HG02610 (cell line): ENCODE results near the gene LTA.

ENCODE experiments used
- ATAC-seq: cut with Tn5 transposase; IDR thresholded peaks from one replicate; pipeline ENCODE4 v1.9.1; 2021; ENCODE audit warnings: mild to moderate bottlenecking, moderate library complexity; ENCODE audit not compliant: unreplicated experiment

LTA gene

GRCh38 chr6:31572041-31572911 lies at the start of gene LTA:
TSS of gene LTA (plus strand) at chr6:31572289. CDS start at chr6:31572743, 454 bp downstream.
- no peak for ATAC-seq

GRCh38 chr6:31525553-31525931 lies 46.5 kb upstream of the LTA start:
- no peak for ATAC-seq

- ATAC-seq = no peak
Observed at GRCh38 chr6:31525932-31526591, 46.0 kb upstream of the LTA start.

GRCh38 chr6:31528307-31528777 lies 43.7 kb upstream of the LTA start:
- no peak for ATAC-seq

GRCh38 chr6:31528821-31529328 lies 43.2 kb upstream of the LTA start, which contains the start of gene MCCD1:
TSS of gene MCCD1 (plus strand) at chr6:31528962. CDS start at chr6:31529015, 53 bp downstream.
- ATAC-seq = no peak

- ATAC-seq = no peak
Observed at GRCh38 chr6:31529329-31530150, 42.5 kb upstream of the LTA start.

GRCh38 chr6:31530659-31531058 lies 41.4 kb upstream of the LTA start:
- no peak for ATAC-seq

- no peak for ATAC-seq
Observed at GRCh38 chr6:31531162-31531561, 40.9 kb upstream of the LTA start.

GRCh38 chr6:31531771-31532643 lies 40.1 kb upstream of the LTA start:
- no peak for ATAC-seq

GRCh38 chr6:31532644-31533454 lies 39.2 kb upstream of the LTA start:
- no peak for ATAC-seq

GRCh38 chr6:31533455-31533841 lies 38.6 kb upstream of the LTA start:
- no peak for ATAC-seq

GRCh38 chr6:31534011-31534410 lies 38.1 kb upstream of the LTA start:
- ATAC-seq = no peak

- no peak for ATAC-seq
Observed at GRCh38 chr6:31534521-31535040, 37.5 kb upstream of the LTA start.

- ATAC-seq = no peak
Observed at GRCh38 chr6:31535538-31536324, 36.4 kb upstream of the LTA start.

GRCh38 chr6:31538805-31539400 lies 33.2 kb upstream of the LTA start:
- no peak for ATAC-seq

GRCh38 chr6:31540640-31541039 lies 31.4 kb upstream of the LTA start:
- no peak for ATAC-seq

- no peak for ATAC-seq
Observed at GRCh38 chr6:31541059-31541657, 30.9 kb upstream of the LTA start.
